ENCODE data around the gene PSMD2. TPM values are rescaled to one million over a fixed set of nuclear protein-coding genes. Genes with fewer than 3 reads are reported as not detected.

The PSMD2 gene
- total and polyA plus RNA-seq, 7 donors = 105 to 246 (median 174) TPM

- H3K27me3 ChIP-seq = no peaks in the 10 kb centered on the region
- H3K9me3 ChIP-seq = no peaks in the 10 kb centered on the region
- intact Hi-C loops (cut with DNase I) = no loop called here
- H3K27ac ChIP-seq = no peak overlapping the region
- TF ChIP-seq POLR2AphosphoS5 (IDR thresholded peaks at IDR 0.05) (no peak), POLR2A (IDR thresholded peaks at IDR 0.05) (no peak), CTCF (IDR thresholded peaks at IDR 0.05) (no peak), EP300 (IDR thresholded peaks at IDR 0.05) (no peak)
- DNase-seq = no peak
- H3K4me1 ChIP-seq = peaks cover 0 to 11% (median 2%) of the 10 kb centered on the region in 4 donors
- H3K36me3 ChIP-seq = peaks cover 0 to 31% (median 5%) of the 10 kb centered on the region in 4 donors
- H3K4me3 ChIP-seq = no peak overlapping the region
- 86 to 88% methylated on average over 11 of the region's 11 CpGs for WGBS, 2 donors
Measured at GRCh38 chr3:184352897-184353545, 54.0 kb downstream of the PSMD2 start.

- WGBS, 2 donors = 93 to 95% methylated on average over 11 of the region's 11 CpGs
- DNase-seq = no peak
- H3K4me3 ChIP-seq = no peak overlapping the region
- H3K27me3 ChIP-seq = no peaks in the 10 kb centered on the region
- peaks cover 0 to 11% (median 2%) of the 10 kb centered on the region in 4 donors for H3K4me1 ChIP-seq
- H3K36me3 ChIP-seq = peaks cover 0 to 31% (median 6%) of the 10 kb centered on the region in 4 donors
- H3K9me3 ChIP-seq = no peaks in the 10 kb centered on the region
- no peak overlapping the region for H3K27ac ChIP-seq
- no peak for TF ChIP-seq POLR2AphosphoS5 (IDR thresholded peaks at IDR 0.05)
- TF ChIP-seq CTCF (IDR thresholded peaks at IDR 0.05) = no peak
- no peak for TF ChIP-seq EP300 (IDR thresholded peaks at IDR 0.05)
- TF ChIP-seq POLR2A (IDR thresholded peaks at IDR 0.05) = no peak
- intact Hi-C loops (cut with DNase I) = no loop called here
Measured at GRCh38 chr3:184353546-184353941, 54.5 kb downstream of the PSMD2 start.

- no peaks in the 10 kb centered on the region for H3K9me3 ChIP-seq
- no peak overlapping the region for H3K27ac ChIP-seq
- no peak for DNase-seq
- peaks cover 0 to 31% (median 6%) of the 10 kb centered on the region in 4 donors for H3K36me3 ChIP-seq
- peak; percentile 19 to 68 (median 48) for TF ChIP-seq CTCF (IDR thresholded peaks at IDR 0.05)
- TF ChIP-seq POLR2AphosphoS5 (IDR thresholded peaks at IDR 0.05) = no peak
- intact Hi-C loops (cut with DNase I) = no loop called here
- peaks cover 0 to 12% (median 2%) of the 10 kb centered on the region in 4 donors for H3K4me1 ChIP-seq
- 56 to 57% methylated on average over 18 of the region's 18 CpGs for WGBS, 2 donors
- H3K27me3 ChIP-seq = no peaks in the 10 kb centered on the region
- H3K4me3 ChIP-seq = no peak overlapping the region
Measured at GRCh38 chr3:184354121-184354728, 55.2 kb downstream of the PSMD2 start.

- intact Hi-C loops (cut with DNase I) = no loop called here
- Histone ChIP-seq H3K36me3 (peaks cover 0 to 31% (median 6%) of the 10 kb centered on the region in 4 donors), H3K9me3 (no peaks in the 10 kb centered on the region), H3K27ac (no peak overlapping the region), H3K4me3 (no peak overlapping the region), H3K4me1 (peaks cover 0 to 17% (median 5%) of the 10 kb centered on the region in 4 donors), H3K27me3 (no peaks in the 10 kb centered on the region)
- WGBS, 2 donors = 74 to 84% methylated on average over 8 of the region's 8 CpGs
- no peak for TF ChIP-seq POLR2AphosphoS5 (IDR thresholded peaks at IDR 0.05)
- no peak for TF ChIP-seq CTCF (IDR thresholded peaks at IDR 0.05)
- no peak for TF ChIP-seq POLR2A (IDR thresholded peaks at IDR 0.05)
- TF ChIP-seq EP300 (IDR thresholded peaks at IDR 0.05) = no peak
- no peak for DNase-seq
Measured at GRCh38 chr3:184354754-184355153, 55.7 kb downstream of the PSMD2 start.

Data from sigmoid colon (tissue), 7 donors.